Left renal pelvis (tissue), 4 donors: ENCODE measurements around the gene SMDT1. TPM values are rescaled to one million over a fixed set of nuclear protein-coding genes. Genes with fewer than 3 reads are reported as not detected.

Experiments used
- DNase-seq, 4 donors: peaks; one replicate each; pipeline ENCODE4 v3.0.0-alpha.2; 2013; ENCODE audit warnings: low read depth in 4 of 4, low spot score in 3 of 4
- polyA plus RNA-seq, 4 donors: library from polyadenylated mRNA; unstranded; fragments of 120-200 nt; gene quantifications; one replicate each; pipeline ENCODE4 v1.2.1, GENCODE V29; 2013; ENCODE audit not compliant: insufficient read length in 4 of 4

The SMDT1 gene
- 100 to 1,000 TPM in 2 of 4 donors, 10 to 100 TPM in 2; 47.7 to 124 (median 104) TPM for polyA plus RNA-seq

GRCh38 chr22:42079319-42080251 lies at the start of gene SMDT1:
SMDT1 (plus strand) TSS chr22:42079700; CDS start chr22:42079769, 69 bp downstream.
- peak; percentile 95 to 97 (median 96) for DNase-seq

GRCh38 chr22:42033263-42034181 lies 46.0 kb upstream of the SMDT1 start:
- no peak for DNase-seq

GRCh38 chr22:42035256-42035655 lies 44.2 kb upstream of the SMDT1 start:
- no peak for DNase-seq

GRCh38 chr22:42039271-42039670 lies 40.2 kb upstream of the SMDT1 start:
- no peak for DNase-seq

GRCh38 chr22:42041784-42042183 lies 37.7 kb upstream of the SMDT1 start:
- DNase-seq, result no peak

GRCh38 chr22:42050641-42051180 lies 28.8 kb upstream of the SMDT1 start:
- DNase-seq, result no peak

GRCh38 chr22:42052765-42053164 lies 26.7 kb upstream of the SMDT1 start:
- no peak for DNase-seq

- no peak for DNase-seq
These were observed 22.6 kb upstream of the SMDT1 start for GRCh38 chr22:42056757-42057511.

GRCh38 chr22:42060489-42060888 lies 19.0 kb upstream of the SMDT1 start:
- DNase-seq, result no peak

- no peak for DNase-seq
These were observed 18.5 kb upstream of the SMDT1 start for GRCh38 chr22:42061041-42061440.

GRCh38 chr22:42062506-42063170 lies 16.9 kb upstream of the SMDT1 start:
- DNase-seq, result no peak

- no peak for DNase-seq
These were observed 14.9 kb upstream of the SMDT1 start for GRCh38 chr22:42064629-42065028.

- no peak for DNase-seq
These were observed 13.9 kb upstream of the SMDT1 start for GRCh38 chr22:42065438-42066125.

- no peak for DNase-seq
These were observed 13.3 kb upstream of the SMDT1 start for GRCh38 chr22:42066126-42066761.

GRCh38 chr22:42066937-42067336 lies 12.6 kb upstream of the SMDT1 start:
- DNase-seq, result no peak

GRCh38 chr22:42067671-42068251 lies 11.7 kb upstream of the SMDT1 start:
- no peak for DNase-seq

- no peak for DNase-seq
These were observed 11.2 kb upstream of the SMDT1 start for GRCh38 chr22:42068291-42068690.

GRCh38 chr22:42069801-42070516 lies 9.5 kb upstream of the SMDT1 start:
- DNase-seq, result no peak
